Ovary (tissue), 3 donors: ENCODE data around the gene URM1.

ENCODE experiments used
- CTCF ChIP-seq, 3 donors: fragments of 450-650 bp in 2 of 3; fragments of 200-600 bp in 1 of 3; IDR thresholded peaks; one replicate each; pipeline versions ENCODE4 v1.5.1 to v1.8.0; 2016 to 2022; ENCODE audit warnings: antibody characterized with exemption in 3 of 3, mild to moderate bottlenecking in 1 of 3
- EP300 ChIP-seq: sonication (generic); formaldehyde crosslinking; IDR thresholded peaks from one replicate; pipeline ENCODE4 v1.6.1; 2017; ENCODE audit warnings: antibody characterized with exemption
- POLR2A ChIP-seq: fragments of 450-650 bp; IDR thresholded peaks from one replicate; pipeline ENCODE4 v1.6.1; 2017; ENCODE audit warnings: antibody characterized with exemption, mild to moderate bottlenecking, moderate library complexity
- donor health status: DM: no; HTN: no; CAD: no.

- TF ChIP-seq CTCF (IDR thresholded peaks at IDR 0.05), result no peak
- no peak for TF ChIP-seq POLR2A
- TF ChIP-seq EP300, result no peak
Measured at GRCh38 chr9:128414461-128414860, 43.3 kb downstream of the URM1 start.
